Measurements from ENCODE around the gene ENOX1. TPM values are rescaled to one million over a fixed set of nuclear protein-coding genes. Genes with fewer than 3 reads are reported as not detected.

Gene ENOX1
- total and polyA plus RNA-seq, 2 of the 8 experiments (the other 6 are each of a cell fraction or from before 2014, with no cell fraction given): 0.23 to 0.37 TPM

DNA sequence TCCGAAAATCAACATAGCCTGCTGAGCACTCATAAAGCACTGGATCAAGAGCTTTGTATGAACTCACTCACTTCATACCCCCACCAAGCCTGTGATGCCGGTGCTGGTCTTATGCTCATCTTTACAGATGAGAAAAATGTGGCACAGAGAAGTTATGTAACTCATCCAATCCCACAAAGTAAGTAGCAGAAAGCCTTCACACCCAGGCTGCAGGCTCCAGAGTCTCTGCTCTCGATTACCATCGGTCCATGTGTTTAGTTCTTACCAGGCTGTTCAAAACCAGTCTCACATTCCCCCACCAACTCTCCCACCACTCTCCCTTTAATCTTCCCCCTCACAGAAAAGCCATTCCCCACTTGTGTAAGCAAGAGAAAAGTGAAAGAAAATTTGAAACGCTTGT lies 487.4 kb downstream of the ENOX1 start (continued):
- TF ChIP-seq, protein P1, sequence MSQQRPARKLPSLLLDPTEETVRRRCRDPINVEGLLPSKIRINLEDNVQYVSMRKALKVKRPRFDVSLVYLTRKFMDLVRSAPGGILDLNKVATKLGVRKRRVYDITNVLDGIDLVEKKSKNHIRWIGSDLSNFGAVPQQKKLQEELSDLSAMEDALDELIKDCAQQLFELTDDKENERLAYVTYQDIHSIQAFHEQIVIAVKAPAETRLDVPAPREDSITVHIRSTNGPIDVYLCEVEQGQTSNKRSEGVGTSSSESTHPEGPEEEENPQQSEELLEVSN (IDR thresholded peaks at IDR 0.05): no peak

Data from H1 (cell line).